Chondrocyte (in vitro differentiated cells): Measurements from ENCODE around the gene ADAMTS16. TPM values are rescaled to one million over a fixed set of nuclear protein-coding genes. Genes with fewer than 3 reads are reported as not detected.

Source experiments
- DNase-seq: peaks from one replicate; pipeline ENCODE4 v3.0.0; 2021; ENCODE audit warnings: mixed read lengths, low spot score
- H3K27ac Mint-ChIP-seq: one replicate; pipeline ENCODE4 v1.8.0; 2021; ENCODE audit warnings: mild to moderate bottlenecking, moderate library complexity, mixed read lengths; ENCODE audit not compliant: unreplicated experiment
- H3K27me3 Mint-ChIP-seq: 2 replicates; pipeline ENCODE4 v1.8.0; 2021; ENCODE audit warnings: low read depth, mixed read lengths
- H3K36me3 Mint-ChIP-seq: 2 replicates; pipeline ENCODE4 v1.8.0; 2021; ENCODE audit warnings: low read depth, mixed read lengths
- H3K4me1 Mint-ChIP-seq: 2 replicates; pipeline ENCODE4 v1.8.0; 2021; ENCODE audit warnings: low read depth, mild to moderate bottlenecking, mixed read lengths
- H3K4me3 Mint-ChIP-seq: one replicate; pipeline ENCODE4 v1.8.0; 2021; ENCODE audit warnings: mild to moderate bottlenecking, moderate library complexity, mixed read lengths; ENCODE audit not compliant: unreplicated experiment
- H3K9me3 Mint-ChIP-seq: 2 replicates; pipeline ENCODE4 v1.8.0; 2021; ENCODE audit warnings: low read depth, mixed read lengths
- total RNA-seq: library from RNA; stranded (reverse); gene quantifications from 3 replicates; pipeline ENCODE4 v1.2.1, GENCODE V29; 2021
- TF ChIP-seq, protein P1 (sequence below): fragments of 200-600 bp; sonication (generic); IDR thresholded peaks from 2 replicates; pipeline ENCODE4 v1.5.0; 2021; ENCODE audit warnings: antibody characterized with exemption, mild to moderate bottlenecking, moderate library complexity

Gene ADAMTS16
- total RNA-seq, 1 donor from 2014 or later = 12.5 TPM

DNA sequence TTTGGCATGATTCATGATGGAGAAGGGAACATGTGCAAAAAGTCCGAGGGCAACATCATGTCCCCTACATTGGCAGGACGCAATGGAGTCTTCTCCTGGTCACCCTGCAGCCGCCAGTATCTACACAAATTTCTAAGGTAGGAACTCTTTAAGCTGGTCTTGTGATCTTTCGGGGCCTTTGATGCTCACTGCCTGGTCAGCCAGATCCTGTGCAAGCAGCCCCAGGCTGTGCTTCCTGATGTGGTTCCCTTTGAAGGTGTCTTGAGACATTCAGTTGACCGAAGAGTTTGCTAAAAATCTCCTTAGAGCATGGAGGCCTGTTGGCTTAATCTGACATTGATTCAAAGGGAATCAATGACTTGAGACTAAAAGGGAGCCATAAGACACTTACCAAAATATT is 60.0 kb downstream of the ADAMTS16 start:
- H3K36me3 Mint-ChIP-seq = peaks cover 3% of the 10 kb centered on the region
- H3K9me3 Mint-ChIP-seq = no peaks in the 10 kb centered on the region
- TF ChIP-seq, protein P1, sequence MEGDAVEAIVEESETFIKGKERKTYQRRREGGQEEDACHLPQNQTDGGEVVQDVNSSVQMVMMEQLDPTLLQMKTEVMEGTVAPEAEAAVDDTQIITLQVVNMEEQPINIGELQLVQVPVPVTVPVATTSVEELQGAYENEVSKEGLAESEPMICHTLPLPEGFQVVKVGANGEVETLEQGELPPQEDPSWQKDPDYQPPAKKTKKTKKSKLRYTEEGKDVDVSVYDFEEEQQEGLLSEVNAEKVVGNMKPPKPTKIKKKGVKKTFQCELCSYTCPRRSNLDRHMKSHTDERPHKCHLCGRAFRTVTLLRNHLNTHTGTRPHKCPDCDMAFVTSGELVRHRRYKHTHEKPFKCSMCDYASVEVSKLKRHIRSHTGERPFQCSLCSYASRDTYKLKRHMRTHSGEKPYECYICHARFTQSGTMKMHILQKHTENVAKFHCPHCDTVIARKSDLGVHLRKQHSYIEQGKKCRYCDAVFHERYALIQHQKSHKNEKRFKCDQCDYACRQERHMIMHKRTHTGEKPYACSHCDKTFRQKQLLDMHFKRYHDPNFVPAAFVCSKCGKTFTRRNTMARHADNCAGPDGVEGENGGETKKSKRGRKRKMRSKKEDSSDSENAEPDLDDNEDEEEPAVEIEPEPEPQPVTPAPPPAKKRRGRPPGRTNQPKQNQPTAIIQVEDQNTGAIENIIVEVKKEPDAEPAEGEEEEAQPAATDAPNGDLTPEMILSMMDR = no peak
- no peaks in the 10 kb centered on the region for H3K27me3 Mint-ChIP-seq
- no peaks in the 10 kb centered on the region for H3K4me1 Mint-ChIP-seq
- H3K4me3 Mint-ChIP-seq = no peak overlapping the region
- DNase-seq = no peak
- H3K27ac Mint-ChIP-seq = no peak overlapping the region

DNA sequence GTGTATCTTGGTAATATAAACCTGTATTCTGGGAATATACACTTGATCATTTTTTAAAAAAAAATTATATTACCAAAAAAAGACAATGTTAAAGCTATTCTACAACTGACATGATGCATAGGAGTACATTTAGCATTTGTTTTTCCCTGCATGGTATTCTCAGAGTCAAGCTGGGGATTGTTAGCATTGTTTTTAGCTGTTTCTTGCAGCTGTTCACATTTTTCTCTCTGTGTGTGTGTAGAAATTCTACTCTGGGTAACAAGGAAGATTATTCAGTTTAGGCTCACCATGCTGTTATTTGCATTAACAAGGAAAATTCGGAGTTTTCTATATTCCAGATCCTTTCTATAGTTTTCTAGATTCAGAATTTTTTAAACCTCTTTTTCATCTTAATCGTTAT is 62.2 kb downstream of the ADAMTS16 start:
- H3K27me3 Mint-ChIP-seq = no peaks in the 10 kb centered on the region
- no peak for DNase-seq
- TF ChIP-seq, protein P1 = no peak
- H3K9me3 Mint-ChIP-seq = no peaks in the 10 kb centered on the region
- H3K4me3 Mint-ChIP-seq = no peak overlapping the region
- H3K27ac Mint-ChIP-seq = no peak overlapping the region
- peaks cover 3% of the 10 kb centered on the region for H3K36me3 Mint-ChIP-seq
- H3K4me1 Mint-ChIP-seq = no peaks in the 10 kb centered on the region

DNA sequence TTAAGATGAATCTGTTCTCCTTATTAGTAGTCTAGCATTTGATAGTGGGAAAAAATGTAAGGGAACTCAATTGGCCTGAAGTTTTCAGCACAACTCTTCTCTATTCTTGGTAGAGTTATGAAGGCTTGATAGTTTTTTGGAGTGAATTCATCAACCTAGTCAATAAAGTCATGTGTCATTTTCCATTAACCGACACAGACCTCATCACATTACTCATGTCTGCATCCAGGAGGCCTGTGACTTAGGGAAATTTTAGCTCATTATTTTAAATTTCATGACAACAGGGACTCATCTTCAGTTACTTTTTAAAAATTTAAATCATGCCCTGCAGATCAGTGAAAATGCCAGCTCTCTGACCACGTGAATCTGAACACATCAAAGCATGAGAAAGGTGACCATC is 63.3 kb downstream of the ADAMTS16 start:
- Mint-ChIP-seq H3K4me1 (no peaks in the 10 kb centered on the region), H3K9me3 (no peaks in the 10 kb centered on the region), H3K27ac (no peak overlapping the region), H3K4me3 (no peak overlapping the region), H3K36me3 (peaks cover 3% of the 10 kb centered on the region), H3K27me3 (no peaks in the 10 kb centered on the region)
- TF ChIP-seq, protein P1 = no peak
- DNase-seq = no peak

DNA sequence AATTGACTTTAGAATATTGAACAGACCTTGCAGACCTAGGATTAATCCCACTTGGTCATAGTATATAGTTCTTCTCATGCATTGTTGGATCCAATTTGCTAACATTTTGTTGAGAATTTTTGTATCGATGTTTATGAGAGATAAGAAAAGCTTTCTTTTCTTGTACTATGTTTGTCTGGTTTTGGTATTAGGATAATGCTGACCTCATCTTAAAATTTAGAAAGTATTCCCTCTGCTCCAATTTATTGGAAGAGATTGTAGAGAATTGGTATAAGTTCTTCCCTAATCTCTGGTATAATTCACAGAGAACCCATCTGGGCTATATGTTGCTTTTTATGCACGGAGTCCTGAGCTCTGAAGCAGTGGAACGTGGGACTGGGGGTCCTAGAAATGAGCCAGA is 67.7 kb downstream of the ADAMTS16 start:
- no peak for DNase-seq
- no peaks in the 10 kb centered on the region for H3K36me3 Mint-ChIP-seq
- H3K4me3 Mint-ChIP-seq = no peak overlapping the region
- TF ChIP-seq, protein P1 = no peak
- peaks cover 8% of the 10 kb centered on the region for H3K4me1 Mint-ChIP-seq
- no peak overlapping the region for H3K27ac Mint-ChIP-seq
- no peaks in the 10 kb centered on the region for H3K9me3 Mint-ChIP-seq
- no peaks in the 10 kb centered on the region for H3K27me3 Mint-ChIP-seq

DNA sequence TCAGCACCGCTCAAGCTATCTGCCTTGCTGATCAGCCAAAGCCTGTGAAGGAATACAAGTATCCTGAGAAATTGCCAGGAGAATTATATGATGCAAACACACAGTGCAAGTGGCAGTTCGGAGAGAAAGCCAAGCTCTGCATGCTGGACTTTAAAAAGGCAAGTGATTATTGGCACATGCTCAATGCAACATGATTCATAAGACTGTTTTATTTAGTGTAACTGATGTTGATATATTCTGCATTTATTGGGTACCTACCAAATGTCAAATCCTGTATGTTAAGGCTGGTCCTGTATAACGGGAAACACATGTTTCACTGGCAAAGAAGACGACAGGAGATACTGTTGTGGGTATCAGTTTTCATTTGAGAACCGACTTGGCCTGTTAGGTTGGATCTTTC is 69.0 kb downstream of the ADAMTS16 start:
- Mint-ChIP-seq H3K27me3 (no peaks in the 10 kb centered on the region), H3K36me3 (no peaks in the 10 kb centered on the region), H3K4me1 (peaks cover 8% of the 10 kb centered on the region), H3K9me3 (no peaks in the 10 kb centered on the region), H3K4me3 (peak overlapping the region; percentile 7), H3K27ac (peak overlapping the region; percentile 6)
- DNase-seq = no peak
- TF ChIP-seq, protein P1 = no peak
